ENCODE data around the gene FSHB. TPM values are rescaled to one million over a fixed set of nuclear protein-coding genes. Genes with fewer than 3 reads are reported as not detected.
"Not testable (repeated sequence)": the region's sequence is repeated elsewhere in the genome, so short reads cannot be mapped to it uniquely, and the experiment has no call there.

Gene FSHB
- total and polyA plus RNA-seq, 2 experiments from 2014 or later = not detected

DNA sequence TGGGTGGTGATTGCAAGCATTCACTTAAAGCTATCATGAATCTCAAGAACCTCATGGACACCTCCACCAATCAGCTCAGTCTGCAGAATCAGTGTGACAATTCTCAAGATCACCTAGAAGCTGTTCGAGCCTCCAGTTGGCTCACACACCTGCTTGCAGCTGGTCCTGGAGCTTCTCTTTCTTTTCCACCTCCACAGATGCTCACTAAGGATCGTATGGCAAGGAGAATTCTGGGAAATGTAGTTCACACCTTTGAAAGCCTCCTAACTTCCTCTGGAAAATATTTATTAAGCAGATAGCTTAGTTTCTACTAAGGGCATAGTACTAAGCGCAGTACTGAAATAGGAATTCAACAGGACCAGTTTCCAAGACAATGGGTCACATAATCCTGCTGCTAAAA lies 26.2 kb downstream of the FSHB start:
- no peaks in the 10 kb centered on the region for H3K79me2 ChIP-seq (ENCODE audit: insufficient read depth)
- no peak overlapping the region for H3K4me3 ChIP-seq
- H3K27me3 ChIP-seq (replicated peaks; ENCODE audit: insufficient read depth) = no peaks in the 10 kb centered on the region
- H3K27ac ChIP-seq = no peak overlapping the region
- H3F3A ChIP-seq (ENCODE audit: insufficient read depth) = no peaks in the 10 kb centered on the region
- no peaks in the 10 kb centered on the region for H3K9me3 ChIP-seq (ENCODE audit: low read depth)
- WGBS, 2 experiments (ENCODE audit: low coverage in 1 of 2, low lambda C conversion rate in 2 of 2, missing lambda C conversion rate in 2 of 2) = 20 to 22% methylated on average over 3 of the region's 3 CpGs
- H3K4me1 ChIP-seq (ENCODE audit: insufficient read depth) = no peaks in the 10 kb centered on the region
- H4K20me1 ChIP-seq (ENCODE audit: insufficient read depth) = no peaks in the 10 kb centered on the region
- no peaks in the 10 kb centered on the region for H3K36me3 ChIP-seq (ENCODE audit: low read depth)
- H3K4me2 ChIP-seq (ENCODE audit: unreplicated experiment) = no peak overlapping the region
- H2AFZ ChIP-seq = no peak overlapping the region
- no peak overlapping the region for H3K9ac ChIP-seq
- TF ChIP-seq EZH2phosphoT487 (IDR thresholded peaks at IDR 0.05; ENCODE audit: insufficient read depth, low read depth) = no peak
- no peak for TF ChIP-seq EZH2 (IDR thresholded peaks at IDR 0.05; ENCODE audit: insufficient read depth, poor library complexity, severe bottlenecking)
- no peak for DNase-seq
- no peaks in the 10 kb centered on the region for H3K9me2 ChIP-seq (ENCODE audit: insufficient read depth)
- in situ Hi-C loops (cut with MboI) = no loop called here

DNA sequence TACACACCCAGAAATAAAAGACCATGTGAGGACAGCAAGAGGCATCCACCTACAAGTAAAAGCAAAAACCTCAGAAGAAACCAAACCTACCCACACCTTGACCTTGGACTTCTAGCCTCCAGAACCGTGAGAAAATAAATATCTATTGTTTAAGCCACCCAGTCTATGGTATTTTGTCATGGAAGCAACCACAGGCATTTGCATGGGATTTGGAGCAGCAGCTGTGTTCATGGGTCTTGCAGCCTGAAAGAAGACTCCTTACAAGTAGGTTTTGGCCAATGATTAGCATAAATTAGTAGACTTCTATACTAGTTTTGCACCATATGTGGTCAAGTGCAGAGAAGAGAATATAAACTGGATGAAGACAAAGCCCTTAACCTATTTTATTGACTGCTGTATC lies 27.9 kb downstream of the FSHB start:
- H3K9ac ChIP-seq = no peak overlapping the region
- WGBS, 2 experiments (ENCODE audit: low coverage in 1 of 2, low lambda C conversion rate in 2 of 2, missing lambda C conversion rate in 2 of 2) = 0 to 5% methylated on average over 1 of the region's 1 CpG
- no peaks in the 10 kb centered on the region for H3K36me3 ChIP-seq (ENCODE audit: low read depth)
- no peaks in the 10 kb centered on the region for H3K79me2 ChIP-seq (ENCODE audit: insufficient read depth)
- no peaks in the 10 kb centered on the region for H3F3A ChIP-seq (ENCODE audit: insufficient read depth)
- H3K4me3 ChIP-seq = no peak overlapping the region
- no peaks in the 10 kb centered on the region for H4K20me1 ChIP-seq (ENCODE audit: insufficient read depth)
- H2AFZ ChIP-seq = no peak overlapping the region
- no peak overlapping the region for H3K27ac ChIP-seq
- no peak for TF ChIP-seq EZH2 (IDR thresholded peaks at IDR 0.05; ENCODE audit: insufficient read depth, poor library complexity, severe bottlenecking)
- TF ChIP-seq EZH2phosphoT487 (IDR thresholded peaks at IDR 0.05; ENCODE audit: insufficient read depth, low read depth) = no peak
- in situ Hi-C loops (cut with MboI) = no loop called here
- H3K4me1 ChIP-seq (ENCODE audit: insufficient read depth) = no peaks in the 10 kb centered on the region
- H3K4me2 ChIP-seq (ENCODE audit: unreplicated experiment) = no peak overlapping the region
- H3K9me3 ChIP-seq (ENCODE audit: low read depth) = no peaks in the 10 kb centered on the region
- no peaks in the 10 kb centered on the region for H3K9me2 ChIP-seq (ENCODE audit: insufficient read depth)
- H3K27me3 ChIP-seq (replicated peaks; ENCODE audit: insufficient read depth) = no peaks in the 10 kb centered on the region
- DNase-seq = no peak

DNA sequence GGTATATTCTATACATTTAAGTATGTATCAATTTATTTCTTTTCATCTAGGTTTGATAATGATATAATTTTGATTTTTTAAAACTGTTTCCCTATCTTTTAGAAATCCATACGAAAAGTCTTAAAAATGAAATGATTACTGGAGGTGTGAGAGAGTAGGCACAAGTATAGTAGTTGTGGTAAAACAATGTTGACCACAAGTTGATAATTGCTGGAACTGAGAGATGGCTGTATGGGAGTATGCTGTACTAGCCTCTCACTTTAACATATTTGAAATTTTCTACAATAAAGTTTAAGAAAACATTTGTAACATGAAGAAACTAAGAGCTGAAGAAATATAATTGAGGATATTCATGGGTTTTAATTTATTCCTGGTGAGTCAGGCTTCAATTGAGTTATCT lies 30.0 kb downstream of the FSHB start:
- no peak overlapping the region for H3K4me2 ChIP-seq (ENCODE audit: unreplicated experiment)
- H3K9me3 ChIP-seq (ENCODE audit: low read depth) = no peaks in the 10 kb centered on the region
- no peak overlapping the region for H3K27ac ChIP-seq
- no peaks in the 10 kb centered on the region for H3K36me3 ChIP-seq (ENCODE audit: low read depth)
- no peaks in the 10 kb centered on the region for H3F3A ChIP-seq (ENCODE audit: insufficient read depth)
- H3K4me1 ChIP-seq (ENCODE audit: insufficient read depth) = no peaks in the 10 kb centered on the region
- H3K27me3 ChIP-seq (replicated peaks; ENCODE audit: insufficient read depth) = no peaks in the 10 kb centered on the region
- in situ Hi-C loops (cut with MboI) = no loop called here
- H3K9ac ChIP-seq = no peak overlapping the region
- no peak for DNase-seq
- H3K4me3 ChIP-seq = no peak overlapping the region
- no peaks in the 10 kb centered on the region for H3K9me2 ChIP-seq (ENCODE audit: insufficient read depth)
- H4K20me1 ChIP-seq (ENCODE audit: insufficient read depth) = no peaks in the 10 kb centered on the region
- no peak overlapping the region for H2AFZ ChIP-seq
- no peak for TF ChIP-seq EZH2phosphoT487 (IDR thresholded peaks at IDR 0.05; ENCODE audit: insufficient read depth, low read depth)
- no peak for TF ChIP-seq EZH2 (IDR thresholded peaks at IDR 0.05; ENCODE audit: insufficient read depth, poor library complexity, severe bottlenecking)
- 17 to 32% methylated on average over 1 of the region's 1 CpG for WGBS, 2 experiments (ENCODE audit: low coverage in 1 of 2, low lambda C conversion rate in 2 of 2, missing lambda C conversion rate in 2 of 2)
- no peaks in the 10 kb centered on the region for H3K79me2 ChIP-seq (ENCODE audit: insufficient read depth)

DNA sequence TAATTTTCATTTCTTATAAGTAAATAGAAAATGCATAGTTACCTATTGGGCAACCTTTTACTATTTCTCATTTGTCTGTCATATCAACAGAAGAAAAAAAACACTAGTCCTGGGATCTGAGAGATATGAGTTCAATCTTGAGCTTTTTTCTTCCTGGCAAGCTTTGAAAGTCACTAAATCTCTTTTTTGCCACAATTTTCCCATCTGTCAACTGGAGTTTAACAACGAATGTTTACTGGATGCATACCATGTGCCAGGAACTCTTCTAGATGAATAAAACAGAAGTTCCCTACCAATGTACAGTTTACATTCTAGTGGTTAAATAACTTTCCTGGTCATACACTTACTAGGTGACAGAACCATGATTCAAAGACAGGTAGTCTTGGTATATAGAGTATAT lies 31.0 kb downstream of the FSHB start:
- 9 to 21% methylated on average over 1 of the region's 1 CpG for WGBS, 2 experiments (ENCODE audit: low coverage in 1 of 2, low lambda C conversion rate in 2 of 2, missing lambda C conversion rate in 2 of 2)
- no peak overlapping the region for H3K27ac ChIP-seq
- no peak overlapping the region for H2AFZ ChIP-seq
- DNase-seq = no peak
- H3K27me3 ChIP-seq (replicated peaks; ENCODE audit: insufficient read depth) = no peaks in the 10 kb centered on the region
- H3K79me2 ChIP-seq (ENCODE audit: insufficient read depth) = no peaks in the 10 kb centered on the region
- no peaks in the 10 kb centered on the region for H3F3A ChIP-seq (ENCODE audit: insufficient read depth)
- no peaks in the 10 kb centered on the region for H3K36me3 ChIP-seq (ENCODE audit: low read depth)
- no peaks in the 10 kb centered on the region for H4K20me1 ChIP-seq (ENCODE audit: insufficient read depth)
- H3K4me2 ChIP-seq (ENCODE audit: unreplicated experiment) = no peak overlapping the region
- H3K9ac ChIP-seq = no peak overlapping the region
- no peak overlapping the region for H3K4me3 ChIP-seq
- no peaks in the 10 kb centered on the region for H3K9me3 ChIP-seq (ENCODE audit: low read depth)
- no peaks in the 10 kb centered on the region for H3K4me1 ChIP-seq (ENCODE audit: insufficient read depth)
- in situ Hi-C loops (cut with MboI) = no loop called here
- H3K9me2 ChIP-seq (ENCODE audit: insufficient read depth) = no peaks in the 10 kb centered on the region
- no peak for TF ChIP-seq EZH2phosphoT487 (IDR thresholded peaks at IDR 0.05; ENCODE audit: insufficient read depth, low read depth)

DNA sequence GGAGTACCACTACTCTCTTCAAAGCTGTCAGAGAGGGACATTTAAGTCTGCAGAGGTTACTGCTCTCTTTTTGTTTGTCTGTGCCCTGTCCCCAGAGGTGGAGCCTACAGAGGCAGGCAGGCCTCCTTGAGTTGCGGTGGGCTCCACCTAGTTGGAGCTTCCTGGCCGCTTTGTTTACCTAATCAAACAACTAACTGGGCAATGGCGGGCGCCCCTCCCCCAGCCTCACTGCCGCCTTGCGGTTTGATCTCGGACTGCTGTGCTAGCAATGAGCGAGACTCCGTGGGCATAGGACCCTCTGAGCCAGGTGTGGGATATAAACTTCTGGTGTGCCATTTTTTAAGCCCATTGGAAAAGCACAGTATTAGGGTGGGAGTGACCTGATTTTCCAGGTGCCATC lies 37.8 kb downstream of the FSHB start:
- in situ Hi-C loops (cut with MboI); H3K9ac ChIP-seq; H3F3A ChIP-seq (ENCODE audit: insufficient read depth); H3K4me2 ChIP-seq (ENCODE audit: unreplicated experiment); H3K79me2 ChIP-seq (ENCODE audit: insufficient read depth); H2AFZ ChIP-seq; H4K20me1 ChIP-seq (ENCODE audit: insufficient read depth); H3K27ac ChIP-seq; H3K9me2 ChIP-seq (ENCODE audit: insufficient read depth); H3K4me1 ChIP-seq (ENCODE audit: insufficient read depth); H3K27me3 ChIP-seq (replicated peaks; ENCODE audit: insufficient read depth); H3K9me3 ChIP-seq (ENCODE audit: low read depth); DNase-seq; H3K36me3 ChIP-seq (ENCODE audit: low read depth); H3K4me3 ChIP-seq: not testable (repeated sequence)
- WGBS, 2 experiments (ENCODE audit: low coverage in 1 of 2, low lambda C conversion rate in 2 of 2, missing lambda C conversion rate in 2 of 2) = 56 to 58% methylated on average over 9 of the region's 9 CpGs

Measured in GM23248 (cell line).